ENCODE data around the gene LSAMP.

The LSAMP gene

DNA sequence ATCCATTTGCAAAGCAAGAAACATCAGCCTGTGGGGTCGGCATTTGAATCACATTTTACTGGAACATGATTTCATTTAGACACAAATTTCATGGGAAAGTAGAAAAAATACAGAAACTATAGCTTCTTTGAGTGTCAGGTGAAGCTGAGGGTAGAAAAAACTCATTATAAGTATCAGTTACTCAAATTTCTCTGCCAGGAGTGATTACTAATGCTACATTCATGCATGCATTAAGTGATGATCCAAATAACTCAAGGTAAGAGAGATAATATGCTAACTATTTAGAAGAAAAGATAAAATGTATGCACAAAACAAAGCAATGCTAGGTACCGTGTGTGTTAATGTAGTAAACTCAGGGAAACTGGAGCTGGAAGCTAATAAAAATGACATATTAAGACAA lies 416.0 kb downstream of the LSAMP start:
- Histone ChIP-seq H3K27me3 (ENCODE audit: insufficient read depth, poor library complexity, severe bottlenecking) (no peaks in the 10 kb centered on the region), H3K9me3 (ENCODE audit: severe bottlenecking) (no peaks in the 10 kb centered on the region), H3K4me3 (ENCODE audit: severe bottlenecking) (no peak overlapping the region), H3K27ac (ENCODE audit: poor library complexity, severe bottlenecking) (no peak overlapping the region), H3K4me1 (ENCODE audit: insufficient read depth, poor library complexity, severe bottlenecking) (no peaks in the 10 kb centered on the region), H3K36me3 (ENCODE audit: low read depth) (no peaks in the 10 kb centered on the region)
- TF ChIP-seq, protein P1, sequence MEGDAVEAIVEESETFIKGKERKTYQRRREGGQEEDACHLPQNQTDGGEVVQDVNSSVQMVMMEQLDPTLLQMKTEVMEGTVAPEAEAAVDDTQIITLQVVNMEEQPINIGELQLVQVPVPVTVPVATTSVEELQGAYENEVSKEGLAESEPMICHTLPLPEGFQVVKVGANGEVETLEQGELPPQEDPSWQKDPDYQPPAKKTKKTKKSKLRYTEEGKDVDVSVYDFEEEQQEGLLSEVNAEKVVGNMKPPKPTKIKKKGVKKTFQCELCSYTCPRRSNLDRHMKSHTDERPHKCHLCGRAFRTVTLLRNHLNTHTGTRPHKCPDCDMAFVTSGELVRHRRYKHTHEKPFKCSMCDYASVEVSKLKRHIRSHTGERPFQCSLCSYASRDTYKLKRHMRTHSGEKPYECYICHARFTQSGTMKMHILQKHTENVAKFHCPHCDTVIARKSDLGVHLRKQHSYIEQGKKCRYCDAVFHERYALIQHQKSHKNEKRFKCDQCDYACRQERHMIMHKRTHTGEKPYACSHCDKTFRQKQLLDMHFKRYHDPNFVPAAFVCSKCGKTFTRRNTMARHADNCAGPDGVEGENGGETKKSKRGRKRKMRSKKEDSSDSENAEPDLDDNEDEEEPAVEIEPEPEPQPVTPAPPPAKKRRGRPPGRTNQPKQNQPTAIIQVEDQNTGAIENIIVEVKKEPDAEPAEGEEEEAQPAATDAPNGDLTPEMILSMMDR (IDR thresholded peaks at IDR 0.05; ENCODE audit: poor library complexity, severe bottlenecking) = no peak
- ATAC-seq (ENCODE audit: low read depth) (no peak), DNase-seq (ENCODE audit: low spot score) (no peak)

DNA sequence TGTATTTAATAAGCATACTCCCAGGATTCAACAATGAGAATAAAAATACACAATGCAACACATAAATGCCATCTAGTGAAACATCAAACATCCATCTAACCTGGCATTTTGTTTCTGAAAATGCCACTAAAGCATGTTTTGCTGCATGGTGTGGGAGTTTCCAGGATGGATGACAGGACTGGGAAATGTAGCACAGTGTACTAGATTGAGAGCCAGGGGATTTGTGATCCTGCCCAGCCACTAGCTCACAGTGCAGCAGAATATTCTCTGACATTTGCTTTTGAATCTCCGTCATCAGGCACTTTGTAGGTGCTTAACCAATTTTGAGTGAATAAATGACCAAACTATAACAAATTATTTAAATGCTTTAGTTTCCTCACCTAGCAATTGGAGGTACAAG lies 417.1 kb downstream of the LSAMP start:
- Histone ChIP-seq H3K9me3 (ENCODE audit: severe bottlenecking) (no peaks in the 10 kb centered on the region), H3K36me3 (ENCODE audit: low read depth) (no peaks in the 10 kb centered on the region), H3K4me1 (ENCODE audit: insufficient read depth, poor library complexity, severe bottlenecking) (no peaks in the 10 kb centered on the region), H3K4me3 (ENCODE audit: severe bottlenecking) (no peak overlapping the region), H3K27me3 (ENCODE audit: insufficient read depth, poor library complexity, severe bottlenecking) (no peaks in the 10 kb centered on the region), H3K27ac (ENCODE audit: poor library complexity, severe bottlenecking) (no peak overlapping the region)
- no peak for ATAC-seq (ENCODE audit: low read depth)
- no peak for DNase-seq (ENCODE audit: low spot score)
- TF ChIP-seq, protein P1 (IDR thresholded peaks at IDR 0.05; ENCODE audit: poor library complexity, severe bottlenecking) = no peak

DNA sequence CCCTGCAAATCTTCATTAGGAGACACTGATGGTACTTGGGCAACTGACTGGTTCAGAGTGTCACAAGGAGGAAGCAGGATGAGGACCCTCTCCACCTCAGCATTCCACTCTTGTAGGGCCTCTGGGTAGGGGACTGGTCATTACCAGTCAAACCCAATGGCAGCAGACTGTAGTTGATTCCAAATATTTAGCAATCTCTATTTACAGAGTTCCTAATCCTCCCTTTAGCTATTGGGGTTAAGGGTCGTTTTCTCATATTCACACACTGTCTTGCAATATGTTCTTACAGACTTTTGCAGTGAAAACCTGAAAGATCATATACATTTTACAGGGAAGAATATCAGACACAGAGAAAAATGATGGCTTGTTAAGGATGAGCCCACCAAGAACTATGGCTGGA lies 424.3 kb downstream of the LSAMP start:
- Histone ChIP-seq H3K27ac (ENCODE audit: poor library complexity, severe bottlenecking) (no peak overlapping the region), H3K4me3 (ENCODE audit: severe bottlenecking) (no peak overlapping the region), H3K27me3 (ENCODE audit: insufficient read depth, poor library complexity, severe bottlenecking) (no peaks in the 10 kb centered on the region), H3K9me3 (ENCODE audit: severe bottlenecking) (no peaks in the 10 kb centered on the region), H3K36me3 (ENCODE audit: low read depth) (no peaks in the 10 kb centered on the region), H3K4me1 (ENCODE audit: insufficient read depth, poor library complexity, severe bottlenecking) (no peaks in the 10 kb centered on the region)
- ATAC-seq (ENCODE audit: low read depth) = no peak
- DNase-seq (ENCODE audit: low spot score) = no peak
- TF ChIP-seq, protein P1 (IDR thresholded peaks at IDR 0.05; ENCODE audit: poor library complexity, severe bottlenecking) = no peak

DNA sequence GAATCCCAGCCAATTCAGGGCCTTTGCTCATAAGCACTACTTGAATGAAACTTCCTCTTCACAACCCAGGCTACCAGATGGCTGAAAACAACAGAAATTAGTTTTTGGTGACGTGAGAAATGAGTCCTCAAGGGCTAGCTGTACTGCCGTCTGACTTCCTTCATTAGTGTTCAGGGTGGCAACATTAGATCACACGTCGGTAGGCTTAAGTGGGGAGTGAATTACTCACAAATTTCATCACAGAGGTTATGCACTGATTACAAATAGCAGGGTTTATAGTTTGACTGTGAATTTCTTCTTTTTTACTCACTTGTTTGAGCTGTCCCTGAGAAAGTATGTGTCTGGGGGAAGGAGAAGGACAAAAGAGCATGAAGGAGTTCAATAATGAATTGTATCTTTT lies 424.8 kb downstream of the LSAMP start:
- H3K4me1 ChIP-seq (ENCODE audit: insufficient read depth, poor library complexity, severe bottlenecking) = no peaks in the 10 kb centered on the region
- DNase-seq (ENCODE audit: low spot score) = no peak
- H3K4me3 ChIP-seq (ENCODE audit: severe bottlenecking) = no peak overlapping the region
- H3K36me3 ChIP-seq (ENCODE audit: low read depth) = no peaks in the 10 kb centered on the region
- peak; percentile 40; the same call in 1 of the 3 replicates for ATAC-seq (ENCODE audit: low read depth)
- no peaks in the 10 kb centered on the region for H3K27me3 ChIP-seq (ENCODE audit: insufficient read depth, poor library complexity, severe bottlenecking)
- no peaks in the 10 kb centered on the region for H3K9me3 ChIP-seq (ENCODE audit: severe bottlenecking)
- H3K27ac ChIP-seq (ENCODE audit: poor library complexity, severe bottlenecking) = no peak overlapping the region
- TF ChIP-seq, protein P1 (IDR thresholded peaks at IDR 0.05; ENCODE audit: poor library complexity, severe bottlenecking) = no peak

DNA sequence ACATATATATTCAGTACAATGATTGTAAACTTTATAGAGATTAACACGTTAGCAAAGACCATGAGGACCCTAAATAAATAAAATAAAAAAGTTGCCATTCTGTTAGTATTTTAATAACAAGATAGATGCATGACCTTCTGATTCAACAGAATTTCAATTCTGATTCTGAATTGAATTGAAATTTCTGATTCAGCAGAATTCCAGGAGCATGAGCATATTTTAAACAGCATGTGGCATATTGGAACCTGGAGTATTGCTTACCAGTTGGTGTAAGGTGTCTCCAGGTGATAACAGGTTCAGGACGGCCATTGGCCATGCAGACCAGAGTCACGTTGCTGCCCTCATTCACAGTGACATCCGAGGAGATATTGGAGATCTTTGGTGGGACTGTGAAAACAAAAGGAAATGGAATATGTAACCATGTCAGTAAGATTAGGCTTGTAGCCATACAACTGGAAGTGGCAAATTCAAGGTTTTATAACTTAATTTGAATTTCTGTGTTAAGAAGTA lies 426.0 kb downstream of the LSAMP start:
- no peaks in the 10 kb centered on the region for H3K9me3 ChIP-seq (ENCODE audit: severe bottlenecking)
- ATAC-seq (ENCODE audit: low read depth) (no peak), DNase-seq (ENCODE audit: low spot score) (no peak)
- no peaks in the 10 kb centered on the region for H3K4me1 ChIP-seq (ENCODE audit: insufficient read depth, poor library complexity, severe bottlenecking)
- H3K4me3 ChIP-seq (ENCODE audit: severe bottlenecking) = no peak overlapping the region
- TF ChIP-seq, protein P1 (IDR thresholded peaks at IDR 0.05; ENCODE audit: poor library complexity, severe bottlenecking) = no peak
- H3K27ac ChIP-seq (ENCODE audit: poor library complexity, severe bottlenecking) = no peak overlapping the region
- no peaks in the 10 kb centered on the region for H3K36me3 ChIP-seq (ENCODE audit: low read depth)
- no peaks in the 10 kb centered on the region for H3K27me3 ChIP-seq (ENCODE audit: insufficient read depth, poor library complexity, severe bottlenecking)

Data from RWPE2 (cell line).